ENCODE measurements around the gene CD3D. TPM values are rescaled to one million over a fixed set of nuclear protein-coding genes. Genes with fewer than 3 reads are reported as not detected.

CD3D gene
- not detected in 2 replicates for total RNA-seq

GRCh38 chr11:118342503-118343161 is at the start of gene CD3D:
TSS of gene CD3D (minus strand) at chr11:118342705. CDS start at chr11:118342607, 98 bp downstream.

GRCh38 chr11:118359295-118359958 is 16.9 kb upstream of the CD3D start, which contains the start of gene UBE4A:
TSS of gene UBE4A (plus strand) at chr11:118359600. CDS start at chr11:118365081, 5,481 bp downstream.

GRCh38 chr11:118343981-118344515 is 1.5 kb upstream of the CD3D start, which contains the start of gene CD3G:
TSS of gene CD3G (plus strand) at chr11:118344344. CDS start at chr11:118344424, 80 bp downstream.

GRCh38 chr11:118304568-118305248 is 37.8 kb downstream of the CD3D start, which contains the start of gene CD3E:
TSS of gene CD3E (plus strand) at chr11:118304730. CDS start at chr11:118304953, 223 bp downstream.

Other genes starting within 250 kb of the CD3D start
- gene SCN4B, start 189.9 kb downstream of the CD3D start, total RNA-seq, result 0.44 and 0.83 TPM in 2 replicates
- gene SCN2B, start 166.1 kb downstream of the CD3D start, total RNA-seq, result under 0.01 and 0.99 TPM in 2 replicates
- not detected in 2 replicates for gene JAML, start 117.7 kb downstream of the CD3D start, total RNA-seq
- gene MPZL3, start 90.3 kb downstream of the CD3D start, total RNA-seq, result 0.17 and 0.29 TPM in 2 replicates
- 0.73 TPM in 1 of 2 replicates, not detected in the other for gene MPZL2, start 78.4 kb downstream of the CD3D start, total RNA-seq
- gene CD3E, start 38.0 kb downstream of the CD3D start, total RNA-seq, result not detected in 2 replicates
- gene CD3G, start 1.6 kb upstream of the CD3D start, total RNA-seq, result not detected in 2 replicates
- gene UBE4A, start 16.9 kb upstream of the CD3D start, total RNA-seq, result 47.6 and 48.0 TPM in 2 replicates
- gene ATP5MG, start 58.9 kb upstream of the CD3D start, total RNA-seq, result 21.0 and 34.8 TPM in 2 replicates
- 30.3 and 48.0 TPM in 2 replicates for gene KMT2A, start 93.8 kb upstream of the CD3D start, total RNA-seq
- 0.15 and 1.3 TPM in 2 replicates for gene TTC36, start 184.8 kb upstream of the CD3D start, total RNA-seq
- 8.6 and 22.7 TPM in 2 replicates for gene TMEM25, start 188.5 kb upstream of the CD3D start, total RNA-seq
- gene IFT46, start 223.2 kb upstream of the CD3D start, total RNA-seq, result 33.6 and 36.8 TPM in 2 replicates
- 138 and 147 TPM in 2 replicates for gene ARCN1, start 229.7 kb upstream of the CD3D start, total RNA-seq